ENCODE measurements around the gene FOXJ3. TPM values are rescaled to one million over a fixed set of nuclear protein-coding genes. Genes with fewer than 3 reads are reported as not detected.
A peak's percentile ranks its signal among the peaks of the same experiment; 100 is the strongest.

The FOXJ3 gene
- total RNA-seq, 1 donor from 2014 or later = 13.2 TPM

GRCh38 chr1:42267904-42268303 lies 67.1 kb downstream of the FOXJ3 start:
- FAIRE-seq (no peak), DNase-seq (ENCODE audit: low read depth) (no peak)
- Histone ChIP-seq H3K36me3 (ENCODE audit: control insufficient read depth, insufficient read depth, low read length) (no peaks in the 10 kb centered on the region), H3K27me3 (ENCODE audit: control insufficient read depth, insufficient read depth, low read length) (no peaks in the 10 kb centered on the region), H3K4me3 (ENCODE audit: low read depth, low read length) (no peak overlapping the region)
- no peak for TF ChIP-seq CTCF (IDR thresholded peaks at IDR 0.05; ENCODE audit: insufficient read depth, low read length, severe bottlenecking)

- Histone ChIP-seq H3K4me3 (ENCODE audit: low read depth, low read length) (no peak overlapping the region), H3K27me3 (ENCODE audit: control insufficient read depth, insufficient read depth, low read length) (no peaks in the 10 kb centered on the region), H3K36me3 (ENCODE audit: control insufficient read depth, insufficient read depth, low read length) (no peaks in the 10 kb centered on the region)
- FAIRE-seq = no peak
- DNase-seq (ENCODE audit: low read depth) = peak; percentile 29
- no peak for TF ChIP-seq CTCF (IDR thresholded peaks at IDR 0.05; ENCODE audit: insufficient read depth, low read length, severe bottlenecking)
Observed at GRCh38 chr1:42266253-42267135, 68.5 kb downstream of the FOXJ3 start.

- H3K27me3 ChIP-seq (ENCODE audit: control insufficient read depth, insufficient read depth, low read length) = no peaks in the 10 kb centered on the region
- TF ChIP-seq CTCF (IDR thresholded peaks at IDR 0.05; ENCODE audit: insufficient read depth, low read length, severe bottlenecking) = no peak
- DNase-seq (ENCODE audit: low read depth) = no peak
- FAIRE-seq = no peak
- H3K4me3 ChIP-seq (ENCODE audit: low read depth, low read length) = no peak overlapping the region
- H3K36me3 ChIP-seq (ENCODE audit: control insufficient read depth, insufficient read depth, low read length) = no peaks in the 10 kb centered on the region
Observed at GRCh38 chr1:42264511-42265190, 70.4 kb downstream of the FOXJ3 start.

GRCh38 chr1:42263019-42263418 lies 72.0 kb downstream of the FOXJ3 start:
- no peak overlapping the region for H3K4me3 ChIP-seq (ENCODE audit: low read depth, low read length)
- DNase-seq (ENCODE audit: low read depth) (no peak), FAIRE-seq (no peak)
- no peak for TF ChIP-seq CTCF (IDR thresholded peaks at IDR 0.05; ENCODE audit: insufficient read depth, low read length, severe bottlenecking)
- no peaks in the 10 kb centered on the region for H3K27me3 ChIP-seq (ENCODE audit: control insufficient read depth, insufficient read depth, low read length)
- no peaks in the 10 kb centered on the region for H3K36me3 ChIP-seq (ENCODE audit: control insufficient read depth, insufficient read depth, low read length)

GRCh38 chr1:42260376-42261070 lies 74.5 kb downstream of the FOXJ3 start:
- Histone ChIP-seq H3K4me3 (ENCODE audit: low read depth, low read length) (no peak overlapping the region), H3K27me3 (ENCODE audit: control insufficient read depth, insufficient read depth, low read length) (no peaks in the 10 kb centered on the region), H3K36me3 (ENCODE audit: control insufficient read depth, insufficient read depth, low read length) (no peaks in the 10 kb centered on the region)
- DNase-seq (ENCODE audit: low read depth) = no peak
- FAIRE-seq = no peak
- no peak for TF ChIP-seq CTCF (IDR thresholded peaks at IDR 0.05; ENCODE audit: insufficient read depth, low read length, severe bottlenecking)

Data from bronchial epithelial cell (primary cell).